ENCODE results near the gene ARRB1.
"Not testable (repeated sequence)": the region's sequence is repeated elsewhere in the genome, so short reads cannot be mapped to it uniquely, and the experiment has no call there.

The ARRB1 gene

DNA sequence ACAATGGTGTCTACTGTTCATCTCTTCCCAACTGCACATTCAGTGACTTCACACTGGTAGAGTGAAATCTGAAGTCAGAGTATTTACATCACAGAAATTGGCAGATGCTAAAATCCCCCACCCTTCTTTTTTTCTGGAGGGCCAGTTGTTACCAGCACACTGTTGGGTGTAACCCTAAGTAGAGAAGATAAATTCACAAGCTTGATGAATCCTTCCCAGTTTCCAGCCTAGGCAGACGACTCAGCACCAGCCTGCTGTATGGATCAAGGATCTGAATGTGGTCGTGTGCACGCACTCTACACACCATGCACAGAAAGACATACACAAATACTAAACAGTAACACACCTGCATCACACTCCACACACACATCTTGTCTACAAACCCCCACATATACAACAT, 46.0 kb downstream of the ARRB1 start:
- no peak for DNase-seq
- no peaks in the 10 kb centered on the region for H3K27me3 ChIP-seq (ENCODE audit: insufficient read depth, low read depth, severe bottlenecking)
- no peaks in the 10 kb centered on the region for H3K9me3 ChIP-seq (ENCODE audit: severe bottlenecking)
- TF ChIP-seq, protein P1, sequence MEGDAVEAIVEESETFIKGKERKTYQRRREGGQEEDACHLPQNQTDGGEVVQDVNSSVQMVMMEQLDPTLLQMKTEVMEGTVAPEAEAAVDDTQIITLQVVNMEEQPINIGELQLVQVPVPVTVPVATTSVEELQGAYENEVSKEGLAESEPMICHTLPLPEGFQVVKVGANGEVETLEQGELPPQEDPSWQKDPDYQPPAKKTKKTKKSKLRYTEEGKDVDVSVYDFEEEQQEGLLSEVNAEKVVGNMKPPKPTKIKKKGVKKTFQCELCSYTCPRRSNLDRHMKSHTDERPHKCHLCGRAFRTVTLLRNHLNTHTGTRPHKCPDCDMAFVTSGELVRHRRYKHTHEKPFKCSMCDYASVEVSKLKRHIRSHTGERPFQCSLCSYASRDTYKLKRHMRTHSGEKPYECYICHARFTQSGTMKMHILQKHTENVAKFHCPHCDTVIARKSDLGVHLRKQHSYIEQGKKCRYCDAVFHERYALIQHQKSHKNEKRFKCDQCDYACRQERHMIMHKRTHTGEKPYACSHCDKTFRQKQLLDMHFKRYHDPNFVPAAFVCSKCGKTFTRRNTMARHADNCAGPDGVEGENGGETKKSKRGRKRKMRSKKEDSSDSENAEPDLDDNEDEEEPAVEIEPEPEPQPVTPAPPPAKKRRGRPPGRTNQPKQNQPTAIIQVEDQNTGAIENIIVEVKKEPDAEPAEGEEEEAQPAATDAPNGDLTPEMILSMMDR (IDR thresholded peaks at IDR 0.05; ENCODE audit: low read depth, low read length), result no peak
- no peak overlapping the region for H3K27ac ChIP-seq
- no peaks in the 10 kb centered on the region; the same call in 1 of the 2 replicates for H3K36me3 ChIP-seq
- no peak overlapping the region for H3K4me3 ChIP-seq (ENCODE audit: low read depth, low read length)

DNA sequence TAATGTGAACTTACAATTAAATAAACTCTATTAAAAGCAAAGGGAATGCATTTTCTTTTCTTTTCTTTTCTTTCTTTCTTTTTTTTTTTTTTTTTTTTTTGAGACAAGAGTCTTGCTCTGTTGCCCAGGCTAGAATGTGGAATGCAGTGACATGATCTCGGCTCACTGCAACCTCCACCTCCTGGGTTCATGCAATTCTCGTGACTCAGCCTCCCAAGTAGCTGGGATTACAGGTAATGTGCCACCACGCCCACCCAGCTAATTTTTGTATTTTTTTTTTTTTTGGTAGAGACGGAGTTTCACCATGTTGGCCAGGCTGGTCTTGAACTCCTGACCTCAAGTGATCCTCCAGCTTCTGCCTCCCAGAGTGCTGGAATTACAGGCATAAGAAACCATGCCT, 46.5 kb downstream of the ARRB1 start:
- not testable (repeated sequence) for H3K27ac ChIP-seq; H3K4me3 ChIP-seq (ENCODE audit: low read depth, low read length); DNase-seq; H3K27me3 ChIP-seq (ENCODE audit: insufficient read depth, low read depth, severe bottlenecking); H3K9me3 ChIP-seq (ENCODE audit: severe bottlenecking); H3K36me3 ChIP-seq

DNA sequence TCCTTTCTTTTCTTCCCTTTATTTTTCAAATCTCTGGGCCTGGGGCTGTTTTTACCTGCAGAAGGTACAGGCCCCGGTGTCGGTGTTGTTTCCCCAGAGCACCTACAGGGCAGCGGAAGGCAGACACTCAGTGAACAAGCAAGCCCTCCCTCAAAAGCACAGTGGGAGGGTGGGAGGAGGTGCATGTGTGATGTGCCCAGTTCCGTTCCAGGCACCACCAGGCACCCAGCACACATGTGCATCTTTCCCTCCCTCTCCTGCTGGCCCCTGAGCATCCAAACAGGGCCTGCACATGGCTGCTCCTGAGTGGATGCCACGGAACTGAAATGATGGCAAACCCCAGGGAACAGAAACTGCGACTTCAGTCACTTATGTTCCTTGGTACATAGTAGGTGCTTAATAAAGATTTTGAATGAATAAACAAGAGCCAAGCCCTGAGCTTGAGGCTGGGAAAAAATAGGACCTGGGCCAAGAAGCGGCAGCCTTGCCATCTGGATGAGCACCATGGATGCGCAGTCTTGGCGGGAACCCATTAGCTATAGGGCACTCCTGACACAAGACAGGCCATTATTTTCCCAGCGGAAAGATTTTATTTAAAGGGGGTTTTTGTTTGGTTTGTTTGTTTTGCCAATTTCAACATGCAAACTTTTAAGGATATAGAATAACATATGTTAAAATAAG, 47.8 kb downstream of the ARRB1 start:
- no peak for DNase-seq
- no peak overlapping the region for H3K27ac ChIP-seq

DNA sequence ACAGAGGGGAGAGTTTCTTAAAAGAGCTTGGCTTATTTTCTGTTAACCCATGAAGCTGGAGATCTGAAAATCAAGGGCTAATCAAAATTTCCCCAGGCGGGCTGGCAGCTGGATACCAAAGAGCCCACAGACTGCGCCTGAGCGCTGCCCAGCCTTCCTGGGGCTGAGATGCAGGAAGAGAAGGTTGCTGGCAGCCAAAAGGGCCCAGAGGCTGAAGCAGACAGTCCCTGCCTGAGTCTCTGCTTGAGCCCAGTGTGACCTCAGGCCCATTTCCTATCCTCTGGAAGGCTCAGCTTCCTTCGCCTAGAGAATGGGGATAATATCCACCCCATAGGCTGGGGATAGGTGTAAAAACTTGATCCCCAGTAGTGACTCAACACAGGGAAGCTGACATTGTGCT, 49.1 kb downstream of the ARRB1 start:
- Histone ChIP-seq H3K9me3 (ENCODE audit: severe bottlenecking) (no peaks in the 10 kb centered on the region), H3K4me3 (ENCODE audit: low read depth, low read length) (no peak overlapping the region), H3K27ac (no peak overlapping the region), H3K36me3 (no peaks in the 10 kb centered on the region), H3K27me3 (ENCODE audit: insufficient read depth, low read depth, severe bottlenecking) (no peaks in the 10 kb centered on the region)
- DNase-seq, result no peak
- TF ChIP-seq, protein P1 (IDR thresholded peaks at IDR 0.05; ENCODE audit: low read depth, low read length), result no peak

More for the DNA sequence above, 47.8 kb downstream of the ARRB1 start:
- TF ChIP-seq, protein P1 (IDR thresholded peaks at IDR 0.05; ENCODE audit: low read depth, low read length), result no peak
- H3K9me3 ChIP-seq (ENCODE audit: severe bottlenecking), result no peaks in the 10 kb centered on the region
- H3K27me3 ChIP-seq (ENCODE audit: insufficient read depth, low read depth, severe bottlenecking), result no peaks in the 10 kb centered on the region
- H3K4me3 ChIP-seq (ENCODE audit: low read depth, low read length), result no peak overlapping the region
- H3K36me3 ChIP-seq, result no peaks in the 10 kb centered on the region

DNA sequence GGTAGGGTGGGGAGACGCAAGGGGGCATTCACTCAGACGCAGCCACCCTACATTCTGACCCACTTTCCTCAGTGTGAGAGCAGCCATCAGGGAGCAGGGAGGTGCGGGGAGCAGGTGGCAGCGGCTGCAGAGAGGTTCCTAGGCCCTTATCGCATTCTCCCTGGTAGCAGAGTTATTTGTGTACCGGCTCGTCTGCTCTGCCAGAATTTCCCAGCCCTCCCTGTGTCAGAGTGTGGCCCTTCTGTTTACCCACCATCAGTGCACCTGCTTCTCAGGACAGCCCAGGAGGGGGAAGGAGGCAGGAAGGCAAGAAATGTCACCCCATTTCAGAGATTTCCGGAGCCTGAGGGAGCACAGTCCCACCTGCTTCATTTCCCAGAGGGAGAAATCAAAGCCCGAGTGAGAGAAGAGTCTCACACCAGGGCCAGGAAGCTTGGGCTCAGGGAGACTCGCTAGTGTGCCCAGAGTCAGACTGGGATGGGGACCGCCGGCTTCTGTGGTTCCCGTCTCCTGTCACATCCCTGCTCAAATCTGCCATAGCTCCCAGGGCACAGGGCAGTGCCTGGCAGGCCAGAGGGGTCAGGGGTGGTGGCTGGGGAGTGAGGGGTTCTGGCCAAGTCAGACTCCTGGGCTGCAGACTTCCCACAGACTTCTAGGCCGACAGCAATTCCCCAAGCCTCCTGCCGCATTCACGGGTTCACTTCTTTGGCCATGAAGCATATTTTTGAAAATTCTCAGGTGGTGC, 49.7 kb downstream of the ARRB1 start:
- TF ChIP-seq, protein P1 (IDR thresholded peaks at IDR 0.05; ENCODE audit: low read depth, low read length), result no peak
- no peak for DNase-seq
- no peak overlapping the region for H3K4me3 ChIP-seq (ENCODE audit: low read depth, low read length)
- no peak overlapping the region for H3K27ac ChIP-seq
- H3K9me3 ChIP-seq (ENCODE audit: severe bottlenecking), result no peaks in the 10 kb centered on the region
- no peaks in the 10 kb centered on the region for H3K27me3 ChIP-seq (ENCODE audit: insufficient read depth, low read depth, severe bottlenecking)
- no peaks in the 10 kb centered on the region for H3K36me3 ChIP-seq

DNA sequence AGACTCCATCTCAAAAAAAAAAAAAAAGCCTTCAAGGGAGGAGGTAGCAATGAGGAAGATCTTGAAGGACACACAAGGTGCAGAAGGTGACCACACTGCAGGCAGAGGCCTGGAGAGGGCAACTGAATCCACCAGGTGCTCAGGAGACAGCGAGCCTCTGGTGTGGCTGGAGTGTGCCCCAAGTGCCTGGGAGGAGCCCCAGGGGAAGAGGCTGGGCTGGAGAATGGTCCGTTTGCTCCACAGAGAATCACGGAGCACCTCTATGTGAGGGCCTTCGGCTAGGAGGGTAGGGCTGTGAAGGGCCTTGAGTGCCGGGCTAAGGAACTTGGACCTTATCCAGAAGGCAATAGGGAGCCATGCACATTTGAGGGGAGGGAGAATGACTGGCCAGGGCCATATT, 50.3 kb downstream of the ARRB1 start:
- Histone ChIP-seq H3K36me3 (no peaks in the 10 kb centered on the region), H3K27ac (no peak overlapping the region), H3K27me3 (ENCODE audit: insufficient read depth, low read depth, severe bottlenecking) (no peaks in the 10 kb centered on the region), H3K4me3 (ENCODE audit: low read depth, low read length) (no peak overlapping the region), H3K9me3 (ENCODE audit: severe bottlenecking) (no peaks in the 10 kb centered on the region)
- DNase-seq, result no peak
- TF ChIP-seq, protein P1 (IDR thresholded peaks at IDR 0.05; ENCODE audit: low read depth, low read length), result no peak

Data from WERI-Rb-1 (cell line).